Hepatocyte (in vitro differentiated cells): Measurements from ENCODE around the gene DCTN2.
"Not testable (repeated sequence)": the region's sequence is repeated elsewhere in the genome, so short reads cannot be mapped to it uniquely, and the experiment has no call there.

Experiments
- EZH2phosphoT487 ChIP-seq: fragments of 200-600 bp; sonication (generic); IDR thresholded peaks from one replicate; pipeline ENCODE4 v1.6.1; 2018; ENCODE audit warnings: antibody characterized with exemption, mild to moderate bottlenecking, low read depth, moderate library complexity; ENCODE audit not compliant: unreplicated experiment, severe bottlenecking
- TF ChIP-seq, protein P1 (sequence below): fragments of 200-600 bp; sonication (generic); IDR thresholded peaks from 2 replicates; pipeline ENCODE4 v1.5.1; 2016; ENCODE audit warnings: antibody characterized with exemption, mild to moderate bottlenecking; ENCODE audit not compliant: poor library complexity

DNA sequence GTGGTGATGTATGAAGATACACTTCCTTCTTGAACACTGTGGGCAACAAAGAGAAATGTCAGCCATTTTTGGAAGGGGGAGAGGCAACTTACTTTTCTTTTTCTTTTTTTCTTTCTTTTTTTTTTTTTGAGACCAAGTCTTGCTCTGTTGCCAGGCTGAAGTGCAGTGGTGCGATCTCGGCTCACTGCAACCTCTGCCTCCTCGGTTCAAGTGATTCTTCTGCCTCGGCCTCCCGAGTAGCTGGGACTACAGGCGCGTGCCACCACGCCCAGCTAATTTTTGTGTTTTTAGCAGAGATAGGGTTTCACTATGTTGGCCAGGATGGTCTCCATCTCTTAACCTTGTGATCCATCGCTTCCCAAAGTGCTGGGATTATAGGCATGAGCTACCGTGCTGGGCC is 29.3 kb downstream of the DCTN2 start:
- TF ChIP-seq, protein P1, sequence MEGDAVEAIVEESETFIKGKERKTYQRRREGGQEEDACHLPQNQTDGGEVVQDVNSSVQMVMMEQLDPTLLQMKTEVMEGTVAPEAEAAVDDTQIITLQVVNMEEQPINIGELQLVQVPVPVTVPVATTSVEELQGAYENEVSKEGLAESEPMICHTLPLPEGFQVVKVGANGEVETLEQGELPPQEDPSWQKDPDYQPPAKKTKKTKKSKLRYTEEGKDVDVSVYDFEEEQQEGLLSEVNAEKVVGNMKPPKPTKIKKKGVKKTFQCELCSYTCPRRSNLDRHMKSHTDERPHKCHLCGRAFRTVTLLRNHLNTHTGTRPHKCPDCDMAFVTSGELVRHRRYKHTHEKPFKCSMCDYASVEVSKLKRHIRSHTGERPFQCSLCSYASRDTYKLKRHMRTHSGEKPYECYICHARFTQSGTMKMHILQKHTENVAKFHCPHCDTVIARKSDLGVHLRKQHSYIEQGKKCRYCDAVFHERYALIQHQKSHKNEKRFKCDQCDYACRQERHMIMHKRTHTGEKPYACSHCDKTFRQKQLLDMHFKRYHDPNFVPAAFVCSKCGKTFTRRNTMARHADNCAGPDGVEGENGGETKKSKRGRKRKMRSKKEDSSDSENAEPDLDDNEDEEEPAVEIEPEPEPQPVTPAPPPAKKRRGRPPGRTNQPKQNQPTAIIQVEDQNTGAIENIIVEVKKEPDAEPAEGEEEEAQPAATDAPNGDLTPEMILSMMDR: not testable (repeated sequence)
- TF ChIP-seq EZH2phosphoT487: not testable (repeated sequence)
